ENCODE measurements around the gene VAC14.

Gene VAC14

GRCh38 chr16:70663524-70664324 lies 137.2 kb downstream of the VAC14 start:
- no peak for DNase-seq (ENCODE audit: low read depth in 2 of 2)

- DNase-seq (ENCODE audit: low read depth in 2 of 2): no peak
Measured at GRCh38 chr16:70662991-70663523, 137.9 kb downstream of the VAC14 start.

GRCh38 chr16:70661918-70662641 lies 138.9 kb downstream of the VAC14 start:
- DNase-seq (ENCODE audit: low read depth in 2 of 2): no peak

- DNase-seq (ENCODE audit: low read depth in 2 of 2): no peak
Measured at GRCh38 chr16:70661534-70661917, 139.4 kb downstream of the VAC14 start.

GRCh38 chr16:70660672-70661350 lies 140.1 kb downstream of the VAC14 start:
- no peak for DNase-seq (ENCODE audit: low read depth in 2 of 2)

- DNase-seq (ENCODE audit: low read depth in 2 of 2): no peak
Measured at GRCh38 chr16:70659953-70660671, 140.8 kb downstream of the VAC14 start.

GRCh38 chr16:70659546-70659945 lies 141.4 kb downstream of the VAC14 start:
- no peak for DNase-seq (ENCODE audit: low read depth in 2 of 2)

GRCh38 chr16:70658921-70659320 lies 142.0 kb downstream of the VAC14 start:
- DNase-seq (ENCODE audit: low read depth in 2 of 2): no peak

- DNase-seq (ENCODE audit: low read depth in 2 of 2): no peak
Measured at GRCh38 chr16:70657956-70658355, 143.0 kb downstream of the VAC14 start.

GRCh38 chr16:70656712-70657263 lies 144.2 kb downstream of the VAC14 start:
- DNase-seq (ENCODE audit: low read depth in 2 of 2): no peak

- no peak for DNase-seq (ENCODE audit: low read depth in 2 of 2)
Measured at GRCh38 chr16:70656065-70656711, 144.8 kb downstream of the VAC14 start.

GRCh38 chr16:70653809-70654771 lies 146.9 kb downstream of the VAC14 start:
- peak; percentile 47 to 63 for DNase-seq (ENCODE audit: low read depth in 2 of 2)

GRCh38 chr16:70653406-70653805 lies 147.6 kb downstream of the VAC14 start:
- no peak for DNase-seq (ENCODE audit: low read depth in 2 of 2)

GRCh38 chr16:70652322-70652721 lies 148.6 kb downstream of the VAC14 start:
- DNase-seq (ENCODE audit: low read depth in 2 of 2): no peak

GRCh38 chr16:70651524-70651923 lies 149.4 kb downstream of the VAC14 start:
- DNase-seq (ENCODE audit: low read depth in 2 of 2): no peak

GRCh38 chr16:70650216-70650615 lies 150.7 kb downstream of the VAC14 start:
- DNase-seq (ENCODE audit: low read depth in 2 of 2): no peak

GRCh38 chr16:70649300-70649699 lies 151.7 kb downstream of the VAC14 start:
- no peak for DNase-seq (ENCODE audit: low read depth in 2 of 2)

- no peak for DNase-seq (ENCODE audit: low read depth in 2 of 2)
Measured at GRCh38 chr16:70648606-70649005, 152.4 kb downstream of the VAC14 start.

GRCh38 chr16:70647441-70648359 lies 153.3 kb downstream of the VAC14 start:
- DNase-seq (ENCODE audit: low read depth in 2 of 2): no peak

Data from stimulated activated CD8-positive, alpha-beta memory T cell treated with anti-CD3 and anti-CD28 coated beads, Interleukin-7, amount 100 ng/mL, for 4 hours (primary cell).